Renal cortical epithelial cell (primary cell): ENCODE measurements around the gene PLLP. TPM values are rescaled to one million over a fixed set of nuclear protein-coding genes. Genes with fewer than 3 reads are reported as not detected.

Experiments
- DNase-seq: peaks from one replicate; pipeline ENCODE4 v3.0.0-alpha.2; 2011; ENCODE audit warnings: low read depth
- total RNA-seq: library from RNA; depleted of rRNA; stranded (reverse); fragments of >200 nt; gene quantifications from 2 replicates; pipeline ENCODE4 v1.2.3, GENCODE V29; 2014

The PLLP gene, protein sequence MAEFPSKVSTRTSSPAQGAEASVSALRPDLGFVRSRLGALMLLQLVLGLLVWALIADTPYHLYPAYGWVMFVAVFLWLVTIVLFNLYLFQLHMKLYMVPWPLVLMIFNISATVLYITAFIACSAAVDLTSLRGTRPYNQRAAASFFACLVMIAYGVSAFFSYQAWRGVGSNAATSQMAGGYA
- total RNA-seq = 20.6 and 66.5 TPM in 2 replicates

- peak; percentile 21 for DNase-seq
Observed at GRCh38 chr16:57284209-57284951, at the start of gene PLLP. Gene PLLP, minus strand, starts transcription at chr16:57284672. Its CDS starts 132 bp downstream, at chr16:57284540.

DNA sequence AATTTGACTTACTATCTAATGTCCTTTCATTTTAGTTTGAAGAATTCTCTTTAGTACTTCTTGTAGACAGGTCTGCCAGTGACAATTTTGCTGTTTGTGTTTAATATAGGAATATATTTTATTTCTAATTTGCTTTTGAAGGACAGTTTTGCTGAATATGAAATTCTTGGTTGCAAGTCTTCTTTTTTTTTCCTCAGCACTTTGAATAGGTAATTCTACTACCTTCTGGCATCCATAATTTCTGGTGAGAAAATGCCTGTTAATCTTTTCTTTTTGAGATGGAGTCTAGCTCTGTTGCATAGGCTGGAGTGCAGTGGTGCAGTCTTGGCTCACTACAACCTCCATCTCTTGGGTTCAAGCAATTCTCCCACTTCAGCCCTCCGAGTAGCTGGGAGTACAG is 48.9 kb upstream of the PLLP start:
- DNase-seq = no peak

- DNase-seq = no peak
Observed at GRCh38 chr16:57331355-57331754, 46.9 kb upstream of the PLLP start.

GRCh38 chr16:57329718-57330327 is 45.4 kb upstream of the PLLP start:
- no peak for DNase-seq

GRCh38 chr16:57325458-57325857 is 41.0 kb upstream of the PLLP start:
- peak; percentile 63 for DNase-seq

DNA sequence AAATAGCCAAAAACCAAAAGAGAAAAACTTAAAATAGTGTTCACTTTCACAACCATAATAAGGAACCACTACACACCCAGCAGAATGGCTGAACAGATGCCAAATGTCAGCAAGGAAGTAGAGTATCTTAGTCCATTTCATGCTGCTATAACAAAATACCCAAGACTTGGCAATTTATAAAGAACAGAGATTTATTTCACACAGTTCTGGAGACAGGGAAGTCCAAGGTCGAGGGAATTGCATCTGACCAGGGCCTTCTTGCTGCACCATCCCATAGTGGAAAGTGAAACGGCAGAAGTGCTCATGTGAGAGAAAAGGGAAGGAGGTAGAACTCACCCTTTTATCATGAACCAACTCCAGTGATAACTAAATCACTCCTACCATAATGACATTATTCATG is 40.3 kb upstream of the PLLP start:
- no peak for DNase-seq

GRCh38 chr16:57319646-57320045 is 35.2 kb upstream of the PLLP start:
- no peak for DNase-seq

GRCh38 chr16:57318240-57318970 is 33.9 kb upstream of the PLLP start:
- DNase-seq = no peak

DNA sequence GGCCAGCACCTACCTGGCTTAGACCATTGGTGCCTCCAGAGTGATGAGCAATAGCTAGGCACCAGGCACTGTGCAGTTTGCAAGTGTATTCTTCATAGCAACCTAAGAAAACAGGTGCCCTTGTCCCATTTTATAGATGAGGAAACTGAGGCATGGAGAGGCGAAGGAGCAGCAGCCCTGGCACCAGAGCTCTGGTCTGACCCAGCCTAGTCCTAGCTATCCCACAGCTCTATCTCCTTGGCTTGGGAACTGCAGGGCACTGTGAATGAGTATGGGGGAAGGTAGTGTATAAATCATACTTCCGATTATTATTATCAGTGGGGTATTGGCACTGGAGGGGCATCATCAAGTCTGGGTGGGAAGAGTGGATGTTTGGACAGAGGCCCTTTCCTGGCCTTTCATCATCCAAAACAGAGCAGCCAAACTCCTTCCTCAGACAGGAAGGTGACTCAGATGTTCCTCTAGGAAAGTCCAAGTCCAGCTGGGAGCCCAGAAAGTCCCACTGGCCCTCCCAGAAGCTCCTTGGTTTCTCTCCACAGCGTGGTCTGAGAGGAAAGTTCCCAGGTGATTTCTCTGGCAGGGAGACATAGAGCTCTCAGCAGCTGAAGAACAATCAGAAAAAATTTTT is 32.0 kb upstream of the PLLP start:
- peak; percentile 81 for DNase-seq

DNA sequence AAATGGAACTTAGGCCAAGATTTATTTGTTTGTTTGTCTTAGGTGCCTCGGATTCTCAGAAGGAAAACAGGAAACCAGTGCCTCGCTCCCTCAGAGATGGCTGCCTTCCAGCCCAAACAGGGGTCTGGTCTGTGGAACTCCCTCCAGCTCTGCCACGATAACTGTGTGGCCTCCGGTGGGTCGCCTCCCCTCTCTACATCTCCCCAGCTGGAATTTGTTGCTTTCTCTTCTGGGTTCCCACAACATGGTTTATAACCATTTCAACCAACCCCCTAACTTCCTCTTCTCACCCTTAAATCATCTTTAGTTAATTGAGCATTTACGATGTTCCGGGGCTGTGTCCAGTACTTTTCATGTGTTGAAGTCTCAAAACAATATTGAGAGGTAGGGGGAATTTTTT is 30.9 kb upstream of the PLLP start:
- DNase-seq = no peak

DNA sequence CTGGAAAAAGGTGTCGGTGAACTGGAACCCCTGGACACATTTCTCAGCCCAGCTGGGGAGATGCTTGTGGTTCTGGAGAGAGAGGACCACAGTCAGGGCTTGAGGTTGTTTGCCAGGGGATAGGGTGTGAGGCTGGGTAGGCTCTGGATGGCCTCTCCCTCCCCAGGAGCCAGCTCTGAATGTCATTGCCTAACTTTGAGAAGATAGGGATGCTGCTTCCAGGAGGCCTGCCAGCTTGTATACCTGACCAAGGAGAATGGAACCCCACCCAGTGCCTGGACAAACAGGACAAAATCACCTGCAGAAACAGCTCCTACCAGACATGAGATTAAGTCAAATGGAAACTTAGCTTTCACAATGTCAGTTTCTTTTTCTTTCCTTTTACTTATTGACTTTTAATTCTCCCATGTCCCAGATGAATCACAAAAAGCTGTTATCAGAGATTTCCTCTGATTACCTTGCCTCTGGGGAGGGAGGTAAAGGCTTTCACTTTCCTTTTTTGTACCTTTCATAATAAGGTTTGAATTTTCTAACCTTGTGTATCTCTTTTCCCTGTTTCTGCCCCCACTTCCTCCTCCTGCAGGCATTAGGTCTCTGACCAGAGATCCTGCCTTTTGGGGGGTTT is 29.8 kb upstream of the PLLP start:
- peak; percentile 52 for DNase-seq

- DNase-seq = no peak
Observed at GRCh38 chr16:57313509-57313908, 29.0 kb upstream of the PLLP start.

- no peak for DNase-seq
Observed at GRCh38 chr16:57310801-57311200, 26.3 kb upstream of the PLLP start.

GRCh38 chr16:57308041-57308440 is 23.6 kb upstream of the PLLP start:
- peak; percentile 20 for DNase-seq

DNA sequence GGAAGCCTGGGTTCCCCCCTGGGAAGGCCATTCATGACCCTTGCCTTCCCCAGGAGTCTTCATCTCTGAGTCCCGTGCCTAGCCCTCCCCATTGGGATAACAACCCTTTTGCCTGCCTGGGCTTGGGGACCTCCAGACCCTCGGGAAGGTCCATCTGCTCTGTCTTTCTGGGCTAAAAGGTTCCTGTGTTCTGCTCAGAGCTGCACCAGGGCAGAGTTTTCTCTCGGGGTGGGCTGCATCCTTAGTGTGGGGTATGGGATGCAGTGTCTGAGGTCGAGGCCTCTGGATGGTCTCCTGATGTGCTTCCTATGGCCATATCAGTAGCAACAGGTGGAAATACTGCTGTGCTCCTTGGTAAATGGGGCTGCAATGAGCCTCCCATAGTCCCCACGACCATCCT is 22.9 kb upstream of the PLLP start:
- no peak for DNase-seq

DNA sequence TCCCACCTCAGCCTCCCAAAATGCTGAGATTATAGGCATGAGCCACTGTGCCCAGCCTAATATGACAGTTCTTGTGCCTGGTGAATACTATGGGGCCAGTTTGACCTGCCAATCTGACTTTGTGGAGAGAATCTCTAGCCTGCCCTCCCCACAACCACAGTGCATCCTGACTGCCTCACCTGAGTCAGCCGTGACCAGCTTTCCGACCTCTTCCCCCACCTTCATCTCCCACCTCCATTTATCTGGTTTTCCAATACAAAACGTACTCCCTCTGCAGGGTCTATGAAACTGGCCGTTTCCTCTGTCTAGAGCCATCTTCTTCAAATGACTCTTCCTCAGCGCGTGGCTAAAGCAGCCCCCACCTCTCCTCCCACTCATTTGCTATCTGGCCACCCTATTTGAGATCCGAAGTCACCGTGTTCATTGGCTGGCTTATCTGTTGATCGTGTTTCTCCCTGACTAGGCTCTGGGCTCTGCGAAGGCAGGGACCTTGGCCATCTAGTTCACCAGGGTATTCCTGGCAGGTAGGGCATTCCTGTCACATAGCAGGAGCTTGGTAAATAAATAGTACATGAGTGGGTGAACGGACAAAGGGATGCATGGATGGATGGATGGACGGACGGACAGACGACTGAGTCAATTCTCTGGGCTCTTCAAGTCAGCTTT is 22.3 kb upstream of the PLLP start:
- no peak for DNase-seq

- peak; percentile 55 for DNase-seq
Observed at GRCh38 chr16:57305159-57305811, 20.8 kb upstream of the PLLP start.

- peak; percentile 97 for DNase-seq
Observed at GRCh38 chr16:57304169-57305061, 19.9 kb upstream of the PLLP start.

- DNase-seq = no peak
Observed at GRCh38 chr16:57303910-57304168, 19.4 kb upstream of the PLLP start.
